NOMO-1 treated with dmso at 0.1 percent for 144 hours (cell line): ENCODE data around the gene USP34.

ENCODE experiments used
- DNase-seq: peaks from one replicate; lab custom pipeline; 2025; ENCODE audit not compliant: unreplicated experiment; lab: John Stamatoyannopoulos, UW

The USP34 gene

GRCh38 chr2:61377046-61377445, 93.8 kb downstream of the USP34 start:
- DNase-seq, result no peak

DNA sequence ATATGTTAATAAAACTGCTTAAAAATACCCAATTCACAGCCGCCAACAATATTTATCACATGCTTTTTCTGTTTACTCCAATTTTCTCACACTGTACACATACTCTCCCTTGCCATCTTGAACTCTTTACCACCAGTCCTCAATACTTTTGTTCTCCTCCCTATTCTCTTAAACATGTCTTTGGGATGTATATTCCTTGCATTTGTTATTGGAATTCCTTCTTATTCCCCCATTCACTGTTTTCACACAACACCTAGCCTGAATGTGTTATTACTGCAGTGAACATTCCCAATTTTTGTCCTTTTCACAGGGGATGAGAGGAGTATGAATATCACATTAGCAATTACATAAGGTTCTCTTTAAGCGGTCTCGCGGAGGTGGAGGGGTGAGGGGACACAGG, 94.7 kb downstream of the USP34 start:
- no peak for DNase-seq

GRCh38 chr2:61371027-61371426, 99.9 kb downstream of the USP34 start:
- no peak for DNase-seq

- DNase-seq, result no peak
Observed at GRCh38 chr2:61368687-61369665, 101.9 kb downstream of the USP34 start.

- no peak for DNase-seq
Observed at GRCh38 chr2:61367177-61367576, 103.7 kb downstream of the USP34 start.

- no peak for DNase-seq
Observed at GRCh38 chr2:61363580-61363979, 107.3 kb downstream of the USP34 start.

GRCh38 chr2:61362873-61363272, 108.0 kb downstream of the USP34 start:
- no peak for DNase-seq

GRCh38 chr2:61361068-61361467, 109.8 kb downstream of the USP34 start:
- no peak for DNase-seq

- no peak for DNase-seq
Observed at GRCh38 chr2:61359058-61359457, 111.8 kb downstream of the USP34 start.

- no peak for DNase-seq
Observed at GRCh38 chr2:61357681-61358080, 113.2 kb downstream of the USP34 start.

DNA sequence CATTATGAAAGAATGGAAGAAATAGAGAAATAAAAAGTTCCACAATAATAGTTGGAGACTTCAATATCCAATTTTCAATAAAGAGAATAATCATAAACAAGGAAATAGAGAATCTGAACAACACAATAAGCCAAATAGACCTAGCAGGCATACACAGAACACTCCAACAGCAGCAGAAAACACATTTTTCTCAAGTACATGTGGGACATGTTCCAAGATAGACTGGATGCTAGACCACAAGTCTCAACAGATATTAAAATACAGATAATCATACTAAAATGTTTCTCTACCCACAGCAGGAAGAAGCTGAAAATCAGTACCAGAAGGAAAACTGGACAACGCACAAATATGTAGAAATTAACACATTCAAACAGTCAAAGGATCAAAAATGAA, 113.9 kb downstream of the USP34 start:
- DNase-seq, result no peak

GRCh38 chr2:61356261-61356957, 114.5 kb downstream of the USP34 start:
- no peak for DNase-seq

- no peak for DNase-seq
Observed at GRCh38 chr2:61354543-61355197, 116.2 kb downstream of the USP34 start.

- no peak for DNase-seq
Observed at GRCh38 chr2:61353909-61354308, 117.0 kb downstream of the USP34 start.

DNA sequence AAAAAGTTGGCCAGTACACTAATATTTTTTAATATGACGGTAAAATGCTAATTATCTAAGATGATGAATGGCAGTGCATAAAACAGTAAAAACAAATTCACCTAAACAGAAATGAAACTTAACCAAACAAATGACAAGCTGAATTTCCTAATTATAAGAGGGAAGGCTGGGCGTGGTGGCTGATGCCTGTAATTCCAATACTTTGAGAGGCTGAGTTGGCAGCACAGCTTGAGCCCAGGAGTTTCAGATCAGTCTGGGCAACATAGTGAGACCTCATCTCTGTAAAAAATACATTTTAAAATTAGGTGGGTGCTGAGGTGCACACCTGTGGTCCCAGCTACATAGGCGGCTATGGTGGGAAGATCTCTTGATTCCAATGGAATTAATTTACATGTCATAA, 120.1 kb downstream of the USP34 start:
- DNase-seq, result no peak

DNA sequence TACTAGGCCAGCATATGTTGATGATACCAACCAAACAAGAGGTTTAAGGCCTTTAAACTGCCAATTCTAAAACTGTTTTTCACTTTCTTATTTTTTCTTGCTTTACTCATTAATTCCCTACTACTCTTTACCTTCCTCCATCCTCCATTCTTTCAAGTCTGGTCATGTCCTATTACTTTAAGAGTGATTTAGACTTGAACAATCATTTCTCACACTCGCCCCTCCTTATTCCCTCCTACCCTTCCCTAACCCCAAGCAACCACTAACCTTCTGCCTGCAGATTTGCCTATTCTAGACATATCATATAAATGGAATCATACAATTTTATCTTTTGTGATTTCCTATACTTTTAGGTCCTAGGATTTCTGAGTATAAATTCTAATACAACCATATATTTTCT, 127.7 kb downstream of the USP34 start:
- no peak for DNase-seq

DNA sequence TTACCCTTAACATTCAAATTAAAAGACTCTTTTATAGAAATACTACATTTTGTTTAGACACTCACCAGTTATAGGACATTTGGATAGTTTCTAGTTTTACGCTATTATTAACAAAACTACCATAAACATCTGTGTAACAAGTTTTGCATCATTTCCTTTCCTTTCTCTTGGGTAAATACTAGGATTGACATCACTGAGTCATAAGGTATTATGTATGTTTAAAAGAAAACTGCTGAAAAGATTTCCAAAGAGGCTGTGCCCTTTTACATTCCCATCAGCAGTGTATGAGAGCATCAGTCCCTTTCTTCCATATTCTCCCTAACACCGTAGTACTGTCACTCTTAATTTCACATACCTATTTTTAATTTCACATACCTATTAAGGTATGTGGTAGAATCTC, 130.6 kb downstream of the USP34 start:
- no peak for DNase-seq

DNA sequence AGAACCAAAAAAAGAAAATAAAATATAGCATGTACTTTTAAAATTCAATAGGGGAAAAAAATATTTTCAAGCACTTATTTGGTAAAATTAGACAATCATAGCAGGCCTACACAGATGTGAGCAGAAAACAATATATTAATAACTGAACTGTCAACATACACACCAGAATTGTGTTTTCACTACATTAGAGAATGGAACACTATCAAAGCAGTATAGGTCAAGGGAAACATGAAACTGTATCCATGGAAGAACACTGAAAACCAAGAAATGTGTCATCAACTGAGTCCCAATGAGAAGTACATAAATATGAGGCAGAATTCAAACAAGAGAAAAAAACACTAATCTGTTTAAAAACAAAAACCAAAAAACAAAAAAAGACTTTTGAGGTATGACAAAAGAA, 132.4 kb downstream of the USP34 start:
- DNase-seq, result no peak

DNA sequence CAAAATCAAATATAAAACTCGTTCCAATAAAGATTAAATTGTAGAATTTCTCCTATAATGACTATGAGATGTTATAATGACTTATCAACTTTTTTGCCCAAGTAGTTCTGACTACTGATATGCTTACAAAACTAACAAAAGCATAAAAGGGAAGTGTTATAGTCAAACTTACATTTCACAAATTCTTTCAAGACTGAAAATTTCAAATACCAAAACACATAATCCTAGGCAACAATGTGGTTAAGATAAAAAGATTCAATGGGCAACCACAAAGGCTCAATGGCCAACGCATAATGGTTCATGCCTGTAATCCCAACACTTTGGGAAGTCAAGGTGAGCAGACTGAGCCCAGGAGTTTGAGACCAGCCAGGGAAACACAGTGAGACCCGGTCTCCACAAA, 135.7 kb downstream of the USP34 start:
- no peak for DNase-seq

GRCh38 chr2:61334466-61334865, 136.4 kb downstream of the USP34 start:
- no peak for DNase-seq

- DNase-seq, result no peak
Observed at GRCh38 chr2:61328707-61329251, 142.1 kb downstream of the USP34 start.
